HL-60 (cell line): ENCODE measurements around the gene RBBP9.

ENCODE experiments used
- DNase-seq, 2 experiments: peaks; one replicate each; pipeline ENCODE4 v3.0.0-alpha.2; 2010 to 2020; ENCODE audit warnings: low read depth in 1 of 2, low spot score in 1 of 2
- H3K27ac ChIP-seq: fragments of 250-450 bp; sonication (Bioruptor Pico); replicated peaks from 2 replicates; pipeline ENCODE4 v1.5.1; 2020; ENCODE audit warnings: mild to moderate bottlenecking, moderate library complexity
- H3K27me3 ChIP-seq: fragments of 250-450 bp; sonication (Bioruptor Pico); 2 replicates; pipeline ENCODE4 v1.5.1; 2021; ENCODE audit warnings: mild to moderate bottlenecking, moderate library complexity; ENCODE audit not compliant: insufficient read depth, poor library complexity, severe bottlenecking
- H3K4me3 ChIP-seq: replicated peaks from 2 replicates; pipeline ENCODE4 v1.5.1; 2011; ENCODE audit warnings: mild to moderate bottlenecking, control low read depth, low read length; ENCODE audit not compliant: insufficient read depth
- GABPA ChIP-seq: IDR thresholded peaks from 2 replicates; pipeline ENCODE4 v1.6.1; 2012; ENCODE audit warnings: low read depth
- POLR2AphosphoS5 ChIP-seq: IDR thresholded peaks from 2 replicates; pipeline ENCODE4 v1.6.1; 2012; ENCODE audit warnings: low read depth
- SPI1 ChIP-seq: IDR thresholded peaks from 2 replicates; pipeline ENCODE4 v1.6.1; 2012; ENCODE audit warnings: low read depth, mild to moderate bottlenecking, borderline replicate concordance
- TF ChIP-seq, protein P1 (sequence below): IDR thresholded peaks from 2 replicates; pipeline ENCODE4 v1.6.1; 2012; ENCODE audit warnings: low read depth; ENCODE audit not compliant: insufficient replicate concordance
- TF ChIP-seq, protein P2 (sequence below): IDR thresholded peaks from one replicate; pipeline ENCODE4 v1.5.1; 2011; ENCODE audit warnings: low read length, control low read depth, inconsistent platforms; ENCODE audit not compliant: insufficient read depth

The RBBP9 gene

GRCh38 chr20:18514127-18514526, 17.1 kb upstream of the RBBP9 start:
- no peak for DNase-seq
- Histone ChIP-seq H3K4me3 (no peak overlapping the region), H3K27me3 (no peaks in the 10 kb centered on the region), H3K27ac (no peak overlapping the region)
- TF ChIP-seq, protein P1, sequence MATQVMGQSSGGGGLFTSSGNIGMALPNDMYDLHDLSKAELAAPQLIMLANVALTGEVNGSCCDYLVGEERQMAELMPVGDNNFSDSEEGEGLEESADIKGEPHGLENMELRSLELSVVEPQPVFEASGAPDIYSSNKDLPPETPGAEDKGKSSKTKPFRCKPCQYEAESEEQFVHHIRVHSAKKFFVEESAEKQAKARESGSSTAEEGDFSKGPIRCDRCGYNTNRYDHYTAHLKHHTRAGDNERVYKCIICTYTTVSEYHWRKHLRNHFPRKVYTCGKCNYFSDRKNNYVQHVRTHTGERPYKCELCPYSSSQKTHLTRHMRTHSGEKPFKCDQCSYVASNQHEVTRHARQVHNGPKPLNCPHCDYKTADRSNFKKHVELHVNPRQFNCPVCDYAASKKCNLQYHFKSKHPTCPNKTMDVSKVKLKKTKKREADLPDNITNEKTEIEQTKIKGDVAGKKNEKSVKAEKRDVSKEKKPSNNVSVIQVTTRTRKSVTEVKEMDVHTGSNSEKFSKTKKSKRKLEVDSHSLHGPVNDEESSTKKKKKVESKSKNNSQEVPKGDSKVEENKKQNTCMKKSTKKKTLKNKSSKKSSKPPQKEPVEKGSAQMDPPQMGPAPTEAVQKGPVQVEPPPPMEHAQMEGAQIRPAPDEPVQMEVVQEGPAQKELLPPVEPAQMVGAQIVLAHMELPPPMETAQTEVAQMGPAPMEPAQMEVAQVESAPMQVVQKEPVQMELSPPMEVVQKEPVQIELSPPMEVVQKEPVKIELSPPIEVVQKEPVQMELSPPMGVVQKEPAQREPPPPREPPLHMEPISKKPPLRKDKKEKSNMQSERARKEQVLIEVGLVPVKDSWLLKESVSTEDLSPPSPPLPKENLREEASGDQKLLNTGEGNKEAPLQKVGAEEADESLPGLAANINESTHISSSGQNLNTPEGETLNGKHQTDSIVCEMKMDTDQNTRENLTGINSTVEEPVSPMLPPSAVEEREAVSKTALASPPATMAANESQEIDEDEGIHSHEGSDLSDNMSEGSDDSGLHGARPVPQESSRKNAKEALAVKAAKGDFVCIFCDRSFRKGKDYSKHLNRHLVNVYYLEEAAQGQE, result no peak
- TF ChIP-seq GABPA (no peak), POLR2AphosphoS5 (no peak), SPI1 (no peak)
- TF ChIP-seq, protein P2, sequence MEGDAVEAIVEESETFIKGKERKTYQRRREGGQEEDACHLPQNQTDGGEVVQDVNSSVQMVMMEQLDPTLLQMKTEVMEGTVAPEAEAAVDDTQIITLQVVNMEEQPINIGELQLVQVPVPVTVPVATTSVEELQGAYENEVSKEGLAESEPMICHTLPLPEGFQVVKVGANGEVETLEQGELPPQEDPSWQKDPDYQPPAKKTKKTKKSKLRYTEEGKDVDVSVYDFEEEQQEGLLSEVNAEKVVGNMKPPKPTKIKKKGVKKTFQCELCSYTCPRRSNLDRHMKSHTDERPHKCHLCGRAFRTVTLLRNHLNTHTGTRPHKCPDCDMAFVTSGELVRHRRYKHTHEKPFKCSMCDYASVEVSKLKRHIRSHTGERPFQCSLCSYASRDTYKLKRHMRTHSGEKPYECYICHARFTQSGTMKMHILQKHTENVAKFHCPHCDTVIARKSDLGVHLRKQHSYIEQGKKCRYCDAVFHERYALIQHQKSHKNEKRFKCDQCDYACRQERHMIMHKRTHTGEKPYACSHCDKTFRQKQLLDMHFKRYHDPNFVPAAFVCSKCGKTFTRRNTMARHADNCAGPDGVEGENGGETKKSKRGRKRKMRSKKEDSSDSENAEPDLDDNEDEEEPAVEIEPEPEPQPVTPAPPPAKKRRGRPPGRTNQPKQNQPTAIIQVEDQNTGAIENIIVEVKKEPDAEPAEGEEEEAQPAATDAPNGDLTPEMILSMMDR, result no peak

GRCh38 chr20:18513208-18513607, 16.2 kb upstream of the RBBP9 start:
- no peak overlapping the region for H3K4me3 ChIP-seq
- no peaks in the 10 kb centered on the region for H3K27me3 ChIP-seq
- TF ChIP-seq SPI1, result no peak
- TF ChIP-seq GABPA, result no peak
- TF ChIP-seq, protein P1, result no peak
- TF ChIP-seq, protein P2, result no peak
- TF ChIP-seq POLR2AphosphoS5, result no peak
- DNase-seq, result peak; percentile 18 to 40
- no peak overlapping the region for H3K27ac ChIP-seq

- H3K27ac ChIP-seq, result peak overlapping the region; percentile 48
- no peak overlapping the region for H3K4me3 ChIP-seq
- peak in 1 of 2 experiments; percentile 59 for DNase-seq
- no peaks in the 10 kb centered on the region for H3K27me3 ChIP-seq
- peak; percentile 96 for TF ChIP-seq SPI1
- TF ChIP-seq, protein P2, result no peak
- TF ChIP-seq, protein P1, result no peak
Measured at GRCh38 chr20:18511571-18511970, 14.5 kb upstream of the RBBP9 start.
